IMR-90 (cell line): ENCODE results near the gene SPRYD7. TPM values are rescaled to one million over a fixed set of nuclear protein-coding genes. Genes with fewer than 3 reads are reported as not detected.

Experiments used
- ATAC-seq: fragments of 200-7000 bp; cut with Tn5 transposase; 2 replicates; pipeline ENCODE4 v1.9.1; 2020; ENCODE audit warnings: low read depth, mild to moderate bottlenecking, moderate library complexity
- BruUV-seq: library from RNA; stranded (reverse); fragments of 400-500 nt; replicated peaks from 2 replicates; lab custom pipeline; 2021; lab: Mats Ljungman, UMichigan
- CTCF ChIA-PET: fragments of 300-600 bp; formaldehyde crosslinking; extraction: SDS; loops from one replicate; lab custom pipeline; 2021; ENCODE audit warnings: antibody characterized with exemption; lab: Yijun Ruan, JAX
- POLR2A ChIA-PET: fragments of 300-600 bp; sonication (Branson Sonifier 250); formaldehyde crosslinking; loops from one replicate; lab custom pipeline; 2022; ENCODE audit warnings: antibody characterized with exemption; ENCODE audit not compliant: unreplicated experiment; lab: Charles Lee
- DNase-seq: peaks from one replicate; pipeline ENCODE4 v3.0.0; 2013
- H2AFZ ChIP-seq: replicated peaks from 2 replicates; pipeline ENCODE3; 2013; ENCODE audit warnings: low read length, mild to moderate bottlenecking; ENCODE audit not compliant: poor library complexity
- H2AK5ac ChIP-seq: 2 replicates; pipeline ENCODE4 v1.6.1; 2013; ENCODE audit warnings: low read depth, low read length, inconsistent platforms
- H2AK9ac ChIP-seq: replicated peaks from 2 replicates; pipeline ENCODE3; 2013; ENCODE audit warnings: mild to moderate bottlenecking, low read depth, low read length, moderate library complexity; ENCODE audit not compliant: poor library complexity
- H2BK120ac ChIP-seq: 2 replicates; pipeline ENCODE4 v1.6.1; 2013; ENCODE audit warnings: low read depth, low read length, inconsistent platforms
- H2BK15ac ChIP-seq: 3 replicates; pipeline ENCODE4 v1.6.1; 2013; ENCODE audit warnings: low read depth, low read length, inconsistent platforms
- H2BK20ac ChIP-seq: 2 replicates; pipeline ENCODE4 v1.6.1; 2013; ENCODE audit warnings: low read depth, mild to moderate bottlenecking, inconsistent platforms, low read length, moderate library complexity
- H2BK5ac ChIP-seq: 2 replicates; pipeline ENCODE4 v1.6.1; 2013; ENCODE audit warnings: mild to moderate bottlenecking, low read depth, low read length, inconsistent platforms; ENCODE audit not compliant: poor library complexity, severe bottlenecking
- H3K14ac ChIP-seq: replicated peaks from 2 replicates; pipeline ENCODE4 v1.6.1; 2013; ENCODE audit warnings: low read depth, low read length, inconsistent platforms
- H3K18ac ChIP-seq: 2 replicates; pipeline ENCODE4 v1.6.1; 2013; ENCODE audit warnings: low read depth, low read length, control low read depth
- H3K23ac ChIP-seq: 2 replicates; pipeline ENCODE4 v1.6.1; 2013; ENCODE audit warnings: low read depth, low read length, inconsistent platforms
- H3K27ac ChIP-seq: 2 replicates; pipeline ENCODE4 v1.5.1; 2013; ENCODE audit warnings: mild to moderate bottlenecking, control low read depth, low read length; ENCODE audit not compliant: insufficient read depth
- H3K27me3 ChIP-seq: 2 replicates; pipeline ENCODE4 v1.6.1; 2013; ENCODE audit warnings: low read length; ENCODE audit not compliant: control insufficient read depth, insufficient read depth
- H3K36me3 ChIP-seq: 2 replicates; pipeline ENCODE4 v1.6.1; 2013; ENCODE audit warnings: low read length, mixed read lengths; ENCODE audit not compliant: control insufficient read depth, insufficient read depth
- H3K4ac ChIP-seq: 2 replicates; pipeline ENCODE4 v1.6.1; 2013; ENCODE audit warnings: low read depth, low read length, inconsistent platforms
- H3K4me1 ChIP-seq: 2 replicates; pipeline ENCODE4 v1.6.1; 2013; ENCODE audit warnings: low read length, mixed read lengths; ENCODE audit not compliant: control insufficient read depth, insufficient read depth
- H3K4me2 ChIP-seq: 2 replicates; pipeline ENCODE4 v1.6.1; 2013; ENCODE audit warnings: low read depth, mild to moderate bottlenecking, control low read depth, low read length, moderate library complexity
- H3K4me3 ChIP-seq: 2 replicates; pipeline ENCODE4 v1.5.1; 2013; ENCODE audit warnings: low read depth, mild to moderate bottlenecking, control low read depth, low read length, moderate library complexity; ENCODE audit not compliant: insufficient read depth
- H3K56ac ChIP-seq: 2 replicates; pipeline ENCODE4 v1.6.1; 2013; ENCODE audit warnings: low read length, inconsistent platforms; ENCODE audit not compliant: insufficient read depth; ENCODE audit errors: extremely low read depth
- H3K79me1 ChIP-seq, 2 experiments: 2 replicates each; pipeline ENCODE4 v1.6.1; 2013; ENCODE audit warnings: low read length in 2 of 2, inconsistent platforms in 1 of 2, low read depth in 1 of 2
- H3K9ac ChIP-seq: 2 replicates; pipeline ENCODE4 v1.6.1; 2013; ENCODE audit warnings: low read depth, low read length, control low read depth
- H3K9me1 ChIP-seq: 2 replicates; pipeline ENCODE4 v1.6.1; 2013; ENCODE audit warnings: low read length, inconsistent platforms; ENCODE audit not compliant: insufficient read depth
- H3K9me3 ChIP-seq: 2 replicates; pipeline ENCODE4 v1.6.1; 2013; ENCODE audit warnings: low read length; ENCODE audit not compliant: control insufficient read depth, insufficient read depth
- H4K20me1 ChIP-seq: 2 replicates; pipeline ENCODE4 v1.6.1; 2013; ENCODE audit warnings: low read length, inconsistent platforms; ENCODE audit not compliant: insufficient read depth
- H4K5ac ChIP-seq: 2 replicates; pipeline ENCODE4 v1.6.1; 2013; ENCODE audit warnings: mild to moderate bottlenecking, low read depth, low read length, control low read depth
- H4K8ac ChIP-seq, 2 experiments: 2 replicates each; pipeline ENCODE4 v1.6.1; 2013; ENCODE audit warnings: low read depth in 2 of 2, low read length in 2 of 2, control low read depth in 1 of 2, inconsistent platforms in 1 of 2
- H4K91ac ChIP-seq: 2 replicates; pipeline ENCODE4 v1.6.1; 2013; ENCODE audit warnings: low read depth, low read length, inconsistent platforms; ENCODE audit not compliant: insufficient read depth
- BHLHE40 ChIP-seq: fragments of 150-350 bp; IDR thresholded peaks from 2 replicates; pipeline ENCODE4 v1.6.1; 2016; ENCODE audit warnings: mild to moderate bottlenecking, low read depth, low read length
- CEBPB ChIP-seq: IDR thresholded peaks from 2 replicates; pipeline ENCODE4 v1.6.1; 2012; ENCODE audit warnings: low read depth, low read length, improper control_type of control experiment
- CHD1 ChIP-seq: IDR thresholded peaks from 2 replicates; pipeline ENCODE4 v1.6.1; 2012; ENCODE audit warnings: low read depth, low read length, improper control_type of control experiment
- FOS ChIP-seq: fragments of 150-350 bp; IDR thresholded peaks from 2 replicates; pipeline ENCODE4 v1.6.1; 2016; ENCODE audit warnings: low read depth, low read length
- MAFK ChIP-seq: IDR thresholded peaks from 2 replicates; pipeline ENCODE4 v1.6.1; 2012; ENCODE audit warnings: low read depth, low read length, improper control_type of control experiment
- MAZ ChIP-seq: IDR thresholded peaks from 2 replicates; pipeline ENCODE4 v1.6.1; 2012; ENCODE audit warnings: low read depth, mild to moderate bottlenecking, low read length, improper control_type of control experiment, moderate library complexity, borderline replicate concordance
- MXI1 ChIP-seq: IDR thresholded peaks from 2 replicates; pipeline ENCODE4 v1.6.1; 2012; ENCODE audit warnings: low read depth, mild to moderate bottlenecking, low read length, moderate library complexity, borderline replicate concordance
- NFE2L2 ChIP-seq: fragments of 150-350 bp; IDR thresholded peaks from 2 replicates; pipeline ENCODE4 v1.6.1; 2016; ENCODE audit warnings: low read depth, mild to moderate bottlenecking, low read length
- POLR2A ChIP-seq: IDR thresholded peaks from 2 replicates; pipeline ENCODE4 v1.6.1; 2012; ENCODE audit warnings: mild to moderate bottlenecking, low read depth, low read length
- RAD21 ChIP-seq: IDR thresholded peaks from 2 replicates; pipeline ENCODE4 v1.6.1; 2012; ENCODE audit warnings: low read length, improper control_type of control experiment
- RCOR1 ChIP-seq: IDR thresholded peaks from 2 replicates; pipeline ENCODE4 v1.6.1; 2012; ENCODE audit warnings: mild to moderate bottlenecking, low read length, improper control_type of control experiment; ENCODE audit not compliant: insufficient replicate concordance
- RFX5 ChIP-seq: IDR thresholded peaks from 2 replicates; pipeline ENCODE4 v1.8.0; 2012; ENCODE audit warnings: low read depth, mild to moderate bottlenecking, low read length, moderate library complexity
- SMC3 ChIP-seq: fragments of 150-350 bp; IDR thresholded peaks from 2 replicates; pipeline ENCODE4 v1.6.1; 2016; ENCODE audit warnings: low read depth, mild to moderate bottlenecking, antibody characterized with exemption, low read length, moderate library complexity
- WGBS, 2 experiments: methylation state at CpG; one replicate each; pipeline versions ENCODE4 v1.1.5 to v1.1.7; 2013; ENCODE audit warnings: missing lambda C conversion rate in 2 of 2; ENCODE audit not compliant: insufficient read length in 1 of 2; ENCODE audit errors: extremely low coverage in 2 of 2; 5-methylcytosine and 5-hydroxymethylcytosine counted together
- dilution Hi-C: fragments of 300-500 bp; cut with HindIII; formaldehyde crosslinking; loops from one replicate; pipeline ENCODE4 v1.14.3; 2018; ENCODE audit warnings: low sequenced_read_pairs; ENCODE audit not compliant: unreplicated experiment
- in situ Hi-C: fragments of 300-500 bp; cut with MboI; formaldehyde crosslinking; loops from 3 replicates; pipeline ENCODE4 v1.14.3; 2019; ENCODE audit warnings: low sequenced_read_pairs, inconsistent platforms, mixed read lengths
- intact Hi-C: fragments of 100-400 bp; cut with micrococcal nuclease; formaldehyde crosslinking; loops from 2 replicates; pipeline ENCODE4 v1.10.0; 2022
- polyA plus RNA-seq, 3 experiments: library from polyadenylated mRNA; depleted of rRNA; stranded (reverse); fragments of >200 nt; gene quantifications; 2 replicates each; pipeline ENCODE4 v1.2.3, GENCODE V29; 2012; ENCODE audit warnings: low replicate concordance in 1 of 3
- total RNA-seq: library from RNA; depleted of rRNA; stranded (reverse); fragments of >200 nt; gene quantifications from 2 replicates; pipeline ENCODE4 v1.2.3, GENCODE V29; 2012
- TF ChIP-seq, protein P1 (sequence below): fragments of 150-350 bp; IDR thresholded peaks from 2 replicates; pipeline ENCODE4 v1.6.1; 2016; ENCODE audit warnings: low read depth, mild to moderate bottlenecking, low read length, moderate library complexity, borderline replicate concordance
- TF ChIP-seq, protein P2 (sequence below): fragments of 150-350 bp; IDR thresholded peaks from 2 replicates; pipeline ENCODE4 v1.6.1; 2017; ENCODE audit warnings: mild to moderate bottlenecking, antibody characterized with exemption, low read length, low read depth
- TF ChIP-seq, protein P3 (sequence below): conservative IDR thresholded peaks from 2 replicates; pipeline ENCODE4 v1.5.1; 2012; ENCODE audit warnings: mild to moderate bottlenecking, low read depth, low read length, improper control_type of control experiment

The SPRYD7 gene
- total and polyA plus RNA-seq, 2 of the 4 experiments (the other 2 are of a cell fraction), result 5.6 to 20.2 TPM

DNA sequence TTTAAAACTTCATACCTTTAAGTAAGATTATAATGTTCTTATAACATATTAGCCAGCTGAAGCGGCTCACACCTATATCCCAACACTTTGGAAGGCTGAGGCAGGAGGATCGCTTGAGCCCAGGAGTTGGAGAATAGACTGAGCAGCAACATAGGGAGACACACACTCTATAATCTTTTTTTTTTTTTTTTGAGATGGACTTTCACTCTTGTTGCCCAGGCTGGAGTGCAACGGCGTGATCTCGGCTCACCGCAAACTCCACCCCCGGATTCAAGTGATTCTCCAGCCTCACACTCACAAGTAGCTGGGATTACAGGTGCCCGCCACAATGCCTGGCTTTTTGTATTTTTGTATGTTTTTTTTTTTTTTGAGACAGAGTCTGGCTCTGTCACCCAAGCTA, 37.3 kb downstream of the SPRYD7 start:
- H3K23ac ChIP-seq, result no peak overlapping the region
- no peak overlapping the region for H2BK120ac ChIP-seq
- no peaks in the 10 kb centered on the region for H4K20me1 ChIP-seq
- ChIA-PET POLR2A (no interaction called here), CTCF (no interaction called here)
- H3K4me2 ChIP-seq, result no peak overlapping the region
- no peak overlapping the region for H2AK9ac ChIP-seq
- H2AFZ ChIP-seq, result no peak overlapping the region
- BruUV-seq, result no TSS peak
- no peaks in the 10 kb centered on the region for H3K9me3 ChIP-seq
- dilution Hi-C loops, result no loop called here
- no CpG with 5 or more reads among the region's 8 CpGs for WGBS, 2 experiments
- TF ChIP-seq MXI1, result no peak
- no peak for TF ChIP-seq RCOR1
- TF ChIP-seq CEBPB, result no peak
- no peak for TF ChIP-seq CHD1
- TF ChIP-seq MAFK, result no peak
- no peak for TF ChIP-seq FOS
- no peak for TF ChIP-seq SMC3
- TF ChIP-seq RFX5, result no peak
- no peak for TF ChIP-seq BHLHE40
- TF ChIP-seq, protein P1, sequence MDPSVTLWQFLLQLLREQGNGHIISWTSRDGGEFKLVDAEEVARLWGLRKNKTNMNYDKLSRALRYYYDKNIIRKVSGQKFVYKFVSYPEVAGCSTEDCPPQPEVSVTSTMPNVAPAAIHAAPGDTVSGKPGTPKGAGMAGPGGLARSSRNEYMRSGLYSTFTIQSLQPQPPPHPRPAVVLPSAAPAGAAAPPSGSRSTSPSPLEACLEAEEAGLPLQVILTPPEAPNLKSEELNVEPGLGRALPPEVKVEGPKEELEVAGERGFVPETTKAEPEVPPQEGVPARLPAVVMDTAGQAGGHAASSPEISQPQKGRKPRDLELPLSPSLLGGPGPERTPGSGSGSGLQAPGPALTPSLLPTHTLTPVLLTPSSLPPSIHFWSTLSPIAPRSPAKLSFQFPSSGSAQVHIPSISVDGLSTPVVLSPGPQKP, result no peak
- no peak for TF ChIP-seq RAD21
- TF ChIP-seq NFE2L2, result no peak
- TF ChIP-seq MAZ, result no peak
- TF ChIP-seq, protein P2, sequence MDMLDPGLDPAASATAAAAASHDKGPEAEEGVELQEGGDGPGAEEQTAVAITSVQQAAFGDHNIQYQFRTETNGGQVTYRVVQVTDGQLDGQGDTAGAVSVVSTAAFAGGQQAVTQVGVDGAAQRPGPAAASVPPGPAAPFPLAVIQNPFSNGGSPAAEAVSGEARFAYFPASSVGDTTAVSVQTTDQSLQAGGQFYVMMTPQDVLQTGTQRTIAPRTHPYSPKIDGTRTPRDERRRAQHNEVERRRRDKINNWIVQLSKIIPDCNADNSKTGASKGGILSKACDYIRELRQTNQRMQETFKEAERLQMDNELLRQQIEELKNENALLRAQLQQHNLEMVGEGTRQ, result no peak
- no peak for TF ChIP-seq POLR2A
- TF ChIP-seq, protein P3, sequence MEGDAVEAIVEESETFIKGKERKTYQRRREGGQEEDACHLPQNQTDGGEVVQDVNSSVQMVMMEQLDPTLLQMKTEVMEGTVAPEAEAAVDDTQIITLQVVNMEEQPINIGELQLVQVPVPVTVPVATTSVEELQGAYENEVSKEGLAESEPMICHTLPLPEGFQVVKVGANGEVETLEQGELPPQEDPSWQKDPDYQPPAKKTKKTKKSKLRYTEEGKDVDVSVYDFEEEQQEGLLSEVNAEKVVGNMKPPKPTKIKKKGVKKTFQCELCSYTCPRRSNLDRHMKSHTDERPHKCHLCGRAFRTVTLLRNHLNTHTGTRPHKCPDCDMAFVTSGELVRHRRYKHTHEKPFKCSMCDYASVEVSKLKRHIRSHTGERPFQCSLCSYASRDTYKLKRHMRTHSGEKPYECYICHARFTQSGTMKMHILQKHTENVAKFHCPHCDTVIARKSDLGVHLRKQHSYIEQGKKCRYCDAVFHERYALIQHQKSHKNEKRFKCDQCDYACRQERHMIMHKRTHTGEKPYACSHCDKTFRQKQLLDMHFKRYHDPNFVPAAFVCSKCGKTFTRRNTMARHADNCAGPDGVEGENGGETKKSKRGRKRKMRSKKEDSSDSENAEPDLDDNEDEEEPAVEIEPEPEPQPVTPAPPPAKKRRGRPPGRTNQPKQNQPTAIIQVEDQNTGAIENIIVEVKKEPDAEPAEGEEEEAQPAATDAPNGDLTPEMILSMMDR, result no peak
- H4K8ac ChIP-seq, result no peak overlapping the region
- H3K27ac ChIP-seq, result no peak overlapping the region
- no peak overlapping the region for H2BK20ac ChIP-seq
- DNase-seq (no peak), ATAC-seq (no peak)
- in situ Hi-C loops, result no loop called here
- no peak overlapping the region for H4K5ac ChIP-seq
- no peaks in the 10 kb centered on the region for H3K9me1 ChIP-seq
- H2AK5ac ChIP-seq, result no peak overlapping the region
- H3K56ac ChIP-seq, result no peak overlapping the region
- no peak overlapping the region for H3K4me3 ChIP-seq
- no peaks in the 10 kb centered on the region for H3K36me3 ChIP-seq
- H3K14ac ChIP-seq, result no peak overlapping the region
- no peak overlapping the region for H2BK15ac ChIP-seq
- no peak overlapping the region for H3K4ac ChIP-seq
- no peak overlapping the region for H4K91ac ChIP-seq
- no peaks in the 10 kb centered on the region for H3K4me1 ChIP-seq
- H3K27me3 ChIP-seq, result no peaks in the 10 kb centered on the region
- intact Hi-C loops, result no loop called here
- no peaks in the 10 kb centered on the region for H3K79me1 ChIP-seq
- no peak overlapping the region for H2BK5ac ChIP-seq
- no peak overlapping the region for H3K9ac ChIP-seq
- no peak overlapping the region for H3K18ac ChIP-seq
